ENCODE results near the gene DUSP28. TPM values are rescaled to one million over a fixed set of nuclear protein-coding genes. Genes with fewer than 3 reads are reported as not detected.
"Not testable (repeated sequence)": the region's sequence is repeated elsewhere in the genome, so short reads cannot be mapped to it uniquely, and the experiment has no call there.

DUSP28 gene
- total and polyA plus RNA-seq, 10 of the 15 experiments (the other 5 are each of a cell fraction or from before 2014, with no cell fraction given): 2.5 to 12.5 (median 6.4) TPM

DNA sequence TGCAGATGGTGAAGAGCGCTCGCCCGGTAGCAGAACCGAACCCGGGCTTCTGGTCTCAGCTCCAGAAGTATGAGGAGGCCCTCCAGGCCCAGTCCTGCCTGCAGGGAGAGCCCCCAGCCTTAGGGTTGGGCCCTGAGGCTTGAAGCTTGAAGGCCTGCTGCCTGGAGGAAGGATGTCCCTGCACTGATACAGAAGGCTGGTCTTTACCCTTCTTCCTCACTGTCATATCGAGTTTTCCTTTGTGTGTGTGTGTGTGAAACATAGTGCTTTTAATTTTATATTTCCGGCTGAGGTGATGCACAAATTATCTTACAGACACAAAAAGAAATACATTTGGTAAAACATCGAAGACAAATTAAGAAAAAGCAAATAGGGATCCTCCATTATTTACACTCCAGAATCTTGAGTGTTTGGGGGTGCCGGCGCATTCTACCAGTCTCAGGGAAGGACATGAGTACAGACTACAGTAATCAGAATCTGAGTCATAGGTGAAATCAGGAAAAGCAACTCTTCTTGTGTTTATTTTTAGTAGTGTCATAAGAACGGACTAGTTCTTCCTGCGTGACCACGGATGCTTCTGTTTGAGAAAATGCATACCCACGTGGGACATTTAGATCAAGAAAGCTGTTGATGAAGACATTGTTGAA is 1.3 kb downstream of the DUSP28 start (continued):
- TF ChIP-seq IKZF1 (conservative IDR thresholded peaks at IDR 0.05): no peak; the same call in 1 of the 2 replicates
- TF ChIP-seq, protein P1, sequence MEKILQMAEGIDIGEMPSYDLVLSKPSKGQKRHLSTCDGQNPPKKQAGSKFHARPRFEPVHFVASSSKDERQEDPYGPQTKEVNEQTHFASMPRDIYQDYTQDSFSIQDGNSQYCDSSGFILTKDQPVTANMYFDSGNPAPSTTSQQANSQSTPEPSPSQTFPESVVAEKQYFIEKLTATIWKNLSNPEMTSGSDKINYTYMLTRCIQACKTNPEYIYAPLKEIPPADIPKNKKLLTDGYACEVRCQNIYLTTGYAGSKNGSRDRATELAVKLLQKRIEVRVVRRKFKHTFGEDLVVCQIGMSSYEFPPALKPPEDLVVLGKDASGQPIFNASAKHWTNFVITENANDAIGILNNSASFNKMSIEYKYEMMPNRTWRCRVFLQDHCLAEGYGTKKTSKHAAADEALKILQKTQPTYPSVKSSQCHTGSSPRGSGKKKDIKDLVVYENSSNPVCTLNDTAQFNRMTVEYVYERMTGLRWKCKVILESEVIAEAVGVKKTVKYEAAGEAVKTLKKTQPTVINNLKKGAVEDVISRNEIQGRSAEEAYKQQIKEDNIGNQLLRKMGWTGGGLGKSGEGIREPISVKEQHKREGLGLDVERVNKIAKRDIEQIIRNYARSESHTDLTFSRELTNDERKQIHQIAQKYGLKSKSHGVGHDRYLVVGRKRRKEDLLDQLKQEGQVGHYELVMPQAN (conservative IDR thresholded peaks at IDR 0.05): no peak; the same call in 1 of the 2 replicates
- no peak for TF ChIP-seq HCFC1 (IDR thresholded peaks at IDR 0.05; ENCODE audit: low read length)

DNA sequence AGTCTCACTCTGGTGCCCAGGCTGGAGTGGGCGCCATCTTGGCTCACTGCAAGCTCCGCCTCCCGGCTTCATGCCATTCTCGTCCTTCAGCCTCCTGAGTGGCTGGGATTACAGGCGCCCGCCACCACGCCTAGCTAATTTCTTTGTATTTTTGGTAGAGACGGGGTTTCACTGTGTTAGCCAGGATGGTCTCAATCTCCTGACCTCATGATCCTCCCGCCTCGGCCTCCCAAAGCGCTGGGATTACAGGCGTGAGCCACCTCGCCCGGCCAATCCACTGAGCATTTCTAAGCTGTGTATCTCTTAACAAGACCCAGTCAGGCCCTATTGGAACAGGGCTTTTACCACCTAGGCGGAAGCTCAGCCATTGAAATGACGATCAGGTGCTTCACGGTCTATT is 3.1 kb downstream of the DUSP28 start:
- RAD21 ChIA-PET (ENCODE audit: unreplicated experiment): interaction anchor here (1.7 to 11.7 kb wide), 4 partner anchors 21 to 49 kb away, joined by 3 to 206 read pairs (median 23); partner anchors contain the start of gene CAPN10
- H4K20me1 ChIP-seq (ENCODE audit: control insufficient read depth, insufficient read depth); DNase-seq (ENCODE audit: low read depth, low spot score); FAIRE-seq; H3K4me2 ChIP-seq (ENCODE audit: control insufficient read depth, insufficient read depth); BruUV-seq (replicated peaks); in situ Hi-C loops (cut with MboI); H3K36me3 ChIP-seq (ENCODE audit: control insufficient read depth in 2 of 2, insufficient read depth in 2 of 2, low read length in 1 of 2); H3K4me3 ChIP-seq; H3K27me3 ChIP-seq (replicated peaks in 1 of 2; ENCODE audit: control insufficient read depth in 2 of 2, insufficient read depth in 2 of 2, low read length in 1 of 2); intact Hi-C loops (cut with micrococcal nuclease; ENCODE audit: unreplicated experiment); H2AFZ ChIP-seq (ENCODE audit: control insufficient read depth, low read depth, low read length); ATAC-seq; H3K9me3 ChIP-seq (replicated peaks; ENCODE audit: control insufficient read depth, insufficient read depth, low read length); H3K9ac ChIP-seq (ENCODE audit: control insufficient read depth, insufficient read depth, low read length); H3K27ac ChIP-seq (ENCODE audit: control insufficient read depth, insufficient read depth): not testable (repeated sequence)
- CTCF ChIA-PET: interaction anchor here (7.8 to 7.9 kb wide), 2 partner anchors 21 to 49 kb away, joined by 45 to 196 read pairs; partner anchors contain the start of gene CAPN10
- WGBS (ENCODE audit: insufficient coverage, insufficient replicate concordance, low lambda C conversion rate, missing lambda C conversion rate): 98% methylated on average over 17 of the region's 17 CpGs
- peaks cover 53% of the 10 kb centered on the region for H3K79me2 ChIP-seq (ENCODE audit: control insufficient read depth, insufficient read depth, low read length)
- POLR2A ChIA-PET: interaction anchor here (1.5 to 7.8 kb wide), 2 partner anchors 12 to 23 kb away, joined by 4 to 233 read pairs; partner anchors contain the start of gene CAPN10
- H3K4me1 ChIP-seq (ENCODE audit: control insufficient read depth, insufficient read depth, low read length): peaks cover 55% of the 10 kb centered on the region
- SMC1A ChIA-PET (ENCODE audit: uncharacterized antibody, unreplicated experiment): interaction anchor here (1.1 to 12.1 kb wide), 4 partner anchors 12 to 58 kb away, joined by 3 to 124 read pairs (median 4); partner anchors contain the start of gene CAPN10
